ENCODE measurements around the gene CHKB.
"Not testable (repeated sequence)": the region's sequence is repeated elsewhere in the genome, so short reads cannot be mapped to it uniquely, and the experiment has no call there.

The CHKB gene

DNA sequence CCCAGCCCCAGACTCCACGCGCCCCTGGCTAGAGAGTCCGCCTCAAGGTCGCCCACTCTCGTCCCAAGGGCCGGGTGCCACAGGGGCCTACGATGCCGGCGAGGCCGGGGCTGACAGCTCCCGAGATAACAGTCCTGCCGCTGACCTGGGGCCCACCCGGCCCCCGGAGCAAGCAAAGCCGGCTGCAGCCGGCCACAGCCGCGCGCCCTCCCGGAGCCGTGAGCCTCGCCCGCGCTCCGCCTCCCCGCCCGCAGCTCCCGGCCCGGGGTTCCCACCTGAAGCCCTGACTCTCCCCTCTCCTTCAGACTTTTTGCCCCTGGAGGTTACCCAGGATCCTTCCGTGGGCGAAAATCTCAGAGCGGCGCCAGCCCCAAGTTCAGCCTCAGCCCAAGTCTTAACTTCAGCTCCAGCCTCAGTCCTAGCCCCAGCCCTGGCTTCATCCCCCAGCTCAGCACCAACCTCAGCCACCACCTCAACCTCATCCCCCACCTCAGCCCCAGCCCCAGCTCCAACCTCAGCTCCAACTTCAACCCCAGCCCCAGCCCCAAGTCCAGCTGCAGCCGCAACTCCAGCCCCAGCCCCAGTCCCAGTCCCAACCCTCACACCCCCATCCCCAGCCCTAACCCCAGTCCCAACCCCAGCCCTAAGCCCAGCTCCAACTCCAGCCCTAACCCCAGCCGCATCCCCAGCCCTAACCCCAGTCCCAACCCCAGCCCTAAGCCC, 35.2 kb downstream of the CHKB start:
- FAIRE-seq: no peak

DNA sequence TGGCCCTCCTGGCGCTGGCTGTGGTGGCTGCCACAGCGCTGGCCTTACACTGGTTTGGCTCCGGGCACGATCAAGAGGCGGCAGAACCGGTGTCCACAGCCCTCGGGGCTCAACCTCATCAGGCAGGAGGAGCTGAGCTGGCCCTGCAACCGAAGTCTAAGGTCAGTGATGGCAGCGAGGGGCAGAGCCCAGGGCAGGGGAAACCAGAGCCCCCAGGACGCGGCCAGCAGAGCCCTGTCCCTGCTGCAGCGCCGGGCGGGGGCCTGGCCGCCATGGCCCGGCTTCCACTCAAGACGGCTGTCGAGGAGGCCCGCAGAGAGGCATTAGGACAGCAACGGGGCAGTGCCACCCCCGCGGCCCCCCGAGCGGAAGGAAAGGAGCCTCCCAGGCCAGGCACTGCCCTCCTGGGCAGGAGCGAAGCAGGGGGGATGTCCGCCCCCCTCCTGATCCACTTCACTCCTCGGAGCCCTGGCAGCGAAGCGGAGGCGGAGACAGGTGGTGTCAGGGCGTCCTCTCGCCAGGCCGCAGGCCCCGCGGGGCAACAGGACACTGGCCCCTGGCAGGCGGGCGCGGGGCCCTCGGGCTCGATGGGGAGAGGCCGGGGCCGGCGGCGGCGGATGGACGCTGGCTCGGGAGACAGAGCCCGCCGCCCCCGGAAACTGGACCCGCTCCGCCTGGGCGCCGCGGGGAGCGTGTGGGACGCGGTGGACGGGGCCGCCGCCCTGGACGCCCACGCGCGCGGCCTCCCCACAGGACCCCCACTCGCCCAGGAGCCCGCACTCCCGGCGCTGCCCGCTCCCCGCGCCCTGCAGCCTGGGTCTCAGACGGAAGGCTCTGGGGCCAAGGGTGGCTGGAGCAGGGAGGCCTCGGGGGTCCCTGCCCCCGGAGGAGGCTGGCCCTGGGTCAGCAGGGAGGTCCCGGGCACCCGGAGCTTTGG, 36.1 kb downstream of the CHKB start:
- FAIRE-seq: no peak

DNA sequence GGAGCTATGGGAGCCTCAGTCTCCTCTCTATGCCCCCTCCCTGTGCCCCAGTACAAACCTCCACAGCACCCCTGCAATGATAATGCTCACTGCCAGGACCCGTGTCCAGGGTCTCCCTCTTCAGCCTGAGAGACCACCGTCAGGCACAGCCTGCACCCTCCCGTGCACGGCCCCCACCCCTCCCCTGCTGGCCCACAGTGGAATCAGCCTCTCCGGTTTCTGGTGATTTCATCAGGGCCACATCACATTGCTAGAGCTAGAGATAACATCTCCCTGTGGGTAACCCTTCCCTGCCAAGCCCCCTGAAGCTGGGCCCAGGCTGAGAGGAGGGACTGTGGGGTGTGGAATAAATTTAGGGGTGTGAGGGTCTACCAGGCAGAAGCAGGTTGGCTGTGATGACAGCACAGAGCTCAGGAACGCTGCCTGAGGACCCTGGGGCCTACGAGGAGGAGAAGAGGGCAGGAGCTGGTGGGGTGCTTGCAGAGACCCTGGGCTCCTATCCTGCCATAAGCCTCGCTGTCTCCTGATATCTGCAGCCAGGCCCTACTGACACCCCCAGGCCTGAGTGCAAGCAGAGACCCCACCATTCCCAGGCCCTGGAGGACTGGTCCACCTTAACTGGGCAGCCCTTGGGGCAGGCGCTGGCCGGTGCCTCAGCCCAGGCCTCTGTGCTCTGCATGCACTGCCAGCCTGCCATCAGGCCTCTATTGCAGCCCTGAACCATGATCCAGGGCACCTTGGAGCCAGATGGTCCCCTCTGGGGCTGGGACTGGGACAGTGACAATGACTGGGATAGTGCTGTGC, 36.9 kb downstream of the CHKB start, which contains the start of gene KLHDC7B:
TSS of gene KLHDC7B (plus strand) at position 378 of the 804 bp plus-strand sequence. CDS start at position 723, 345 bp downstream.
- FAIRE-seq: no peak

DNA sequence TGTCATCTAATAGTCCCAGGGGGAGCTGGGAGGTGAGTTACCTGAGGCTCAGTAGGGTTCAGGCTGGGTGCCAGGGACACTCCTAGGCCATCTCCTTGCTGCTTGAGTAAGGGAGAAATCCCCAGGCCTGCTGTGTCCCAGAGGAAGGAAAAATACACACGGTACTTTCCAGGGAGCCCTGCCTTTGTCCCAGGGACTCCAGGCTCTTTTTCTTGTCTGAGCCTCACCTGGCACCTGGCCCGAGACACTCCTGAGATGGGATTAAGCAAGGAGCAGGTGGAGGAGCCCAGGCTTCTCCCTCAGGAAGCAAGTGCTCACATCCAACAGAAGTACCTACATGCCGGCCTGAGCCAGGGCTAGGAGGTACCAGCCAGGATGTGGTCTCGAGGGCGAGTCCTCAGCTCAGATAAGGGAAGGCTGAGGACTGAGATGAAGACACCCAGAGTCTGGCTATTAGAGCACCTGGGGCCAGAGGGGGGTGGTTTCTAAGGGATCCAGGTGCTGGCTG, 37.8 kb downstream of the CHKB start:
- no peak for FAIRE-seq

DNA sequence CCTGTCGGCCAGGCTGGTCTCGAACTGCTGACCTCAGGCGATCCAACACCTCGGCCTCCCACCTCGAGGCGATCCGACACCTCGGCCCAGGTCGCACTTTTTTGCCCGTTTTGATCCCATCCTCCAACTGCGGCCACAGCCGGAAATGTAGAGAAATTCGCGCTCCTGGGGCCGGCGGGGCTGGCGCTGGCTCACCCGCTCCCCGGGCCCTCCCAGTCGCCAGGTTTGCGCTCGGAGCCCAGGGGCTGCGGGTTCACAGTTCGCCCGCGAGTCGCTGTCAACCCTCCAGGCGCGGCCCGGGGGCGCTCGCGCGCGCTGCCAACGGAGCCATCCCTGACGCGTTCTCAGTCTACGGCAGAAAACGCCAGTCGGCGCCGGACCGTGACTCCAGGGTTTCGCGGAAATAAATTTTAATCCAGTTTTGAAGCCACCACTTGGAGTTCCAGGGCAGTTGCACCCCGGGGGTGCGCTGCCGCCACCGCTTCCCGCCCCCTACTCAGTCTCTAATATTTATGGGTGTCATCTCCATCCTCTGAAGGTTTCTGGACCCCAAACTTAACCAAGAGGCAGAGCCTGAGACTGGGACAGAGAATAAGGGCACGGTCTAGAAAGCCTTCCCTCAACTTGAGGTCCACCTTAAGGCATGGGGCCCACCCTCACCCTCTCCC, 38.4 kb downstream of the CHKB start:
- FAIRE-seq: no peak

DNA sequence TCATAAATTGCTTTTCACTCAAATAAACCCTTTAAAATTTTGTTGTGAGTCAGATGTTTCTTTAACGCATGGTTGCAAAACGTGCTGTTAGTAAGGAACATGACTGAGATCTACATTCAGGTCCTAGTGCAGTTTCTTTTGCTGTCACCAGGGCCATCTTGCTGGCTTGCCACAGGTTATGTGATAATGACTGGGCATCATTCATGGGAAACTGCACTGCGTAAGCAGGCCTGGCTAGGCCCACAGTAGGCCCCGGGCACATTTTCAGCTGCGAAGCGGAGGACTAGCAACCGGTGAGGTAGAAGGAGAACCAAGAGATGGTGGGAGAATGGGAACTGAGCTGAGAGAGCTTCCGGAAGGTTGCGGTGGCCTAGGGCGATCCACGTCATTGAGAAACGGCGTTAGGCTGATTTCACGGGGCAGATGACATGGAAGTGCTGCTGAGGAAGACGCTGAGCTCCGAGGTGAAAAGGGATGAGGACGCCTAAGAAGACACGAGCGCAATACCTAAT, 40.2 kb downstream of the CHKB start:
- no peak for FAIRE-seq

DNA sequence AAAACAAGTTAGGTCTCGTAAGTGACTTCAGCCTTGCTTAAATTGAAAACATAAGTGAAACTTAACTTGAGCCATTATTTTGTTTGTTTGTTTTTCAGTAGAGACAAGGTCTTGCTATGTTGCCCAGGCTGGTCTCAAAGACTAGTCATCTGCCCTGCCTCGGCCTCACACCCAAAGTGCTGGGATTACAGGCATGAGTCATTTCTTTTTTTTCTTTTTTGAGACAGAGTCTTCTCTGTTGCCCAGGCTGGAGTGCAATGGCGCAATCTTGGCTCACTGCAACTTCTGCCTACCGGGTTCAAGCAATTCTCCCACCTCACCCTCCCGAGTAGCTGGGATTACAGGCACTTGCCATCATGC, 41.0 kb downstream of the CHKB start:
- FAIRE-seq: not testable (repeated sequence)

DNA sequence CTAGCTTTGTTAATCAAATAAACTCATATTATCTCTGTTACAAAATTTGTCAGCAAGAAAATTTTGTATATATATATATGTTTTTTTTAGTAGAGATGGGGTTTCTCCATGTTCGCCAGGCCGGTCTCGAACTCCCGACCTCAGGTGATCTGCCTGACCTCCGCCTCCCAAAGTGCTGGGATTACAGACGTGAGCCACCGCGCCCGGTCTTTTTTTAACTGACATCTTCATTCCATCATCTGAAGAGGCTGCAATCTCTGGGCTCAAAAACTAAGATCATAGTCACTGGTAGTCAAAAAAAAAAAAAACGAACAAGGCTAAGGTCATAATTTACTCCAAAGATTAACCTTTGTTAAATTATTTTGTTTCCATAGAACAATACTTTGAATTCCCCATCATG, 42.3 kb downstream of the CHKB start:
- peak; percentile 29 for FAIRE-seq

DNA sequence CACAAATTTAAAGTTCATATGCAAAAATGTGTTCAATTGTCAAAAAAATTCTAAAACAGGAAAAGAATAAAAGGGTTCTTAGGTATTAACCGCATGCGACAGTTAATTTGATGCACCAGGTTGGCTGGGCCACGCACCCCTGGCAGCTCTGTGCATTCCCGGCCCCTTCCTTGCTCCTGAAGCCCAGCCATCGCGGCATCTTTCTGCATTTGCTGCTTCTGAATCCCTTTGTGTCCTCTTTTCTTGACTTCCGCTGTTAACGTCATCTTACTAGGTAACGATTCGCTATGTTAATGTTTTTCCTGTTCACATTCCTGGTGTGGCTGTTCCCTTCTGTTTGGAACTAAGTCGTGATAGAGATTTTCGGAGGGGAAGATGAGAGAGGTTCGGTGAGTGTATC, 44.9 kb downstream of the CHKB start:
- no peak for FAIRE-seq

DNA sequence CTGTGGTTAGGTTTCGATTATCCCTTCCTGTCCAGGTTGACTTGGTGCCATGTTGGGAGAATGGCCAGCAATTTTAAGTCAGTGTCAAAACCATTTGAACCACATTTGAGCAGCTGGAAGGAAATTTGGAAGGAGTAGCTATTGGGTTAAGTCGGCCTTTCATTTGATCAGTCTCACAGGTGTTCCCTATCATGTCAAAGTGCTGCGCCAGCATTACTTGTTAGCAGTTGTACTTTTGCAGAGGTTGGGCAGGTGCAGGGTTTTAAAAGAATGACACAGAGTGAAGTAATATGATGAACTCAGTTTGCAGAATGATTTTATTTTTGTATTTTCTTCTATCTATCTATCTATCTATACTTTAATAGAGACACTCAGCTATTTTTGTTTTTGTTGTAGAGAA, 46.4 kb downstream of the CHKB start:
- no peak for FAIRE-seq

DNA sequence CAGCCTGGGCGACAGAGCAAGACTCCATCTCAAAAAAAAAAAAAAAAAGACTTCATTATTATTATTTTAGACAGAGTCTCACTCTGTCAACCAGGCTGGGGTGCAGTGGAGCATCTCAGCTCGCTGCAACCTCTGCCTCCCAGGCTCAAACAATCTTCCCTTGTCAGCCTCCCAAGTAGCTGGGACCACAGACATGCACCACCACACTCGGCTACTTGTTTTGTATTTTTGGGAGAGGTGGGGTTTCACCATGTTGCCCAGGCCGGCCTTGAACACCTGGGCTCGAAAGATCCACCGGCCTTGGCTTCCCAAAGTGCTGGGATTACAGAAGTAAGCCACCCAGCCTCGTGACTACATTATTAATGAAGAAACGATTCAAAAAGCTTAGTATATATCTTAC, 47.5 kb downstream of the CHKB start:
- no peak for FAIRE-seq

DNA sequence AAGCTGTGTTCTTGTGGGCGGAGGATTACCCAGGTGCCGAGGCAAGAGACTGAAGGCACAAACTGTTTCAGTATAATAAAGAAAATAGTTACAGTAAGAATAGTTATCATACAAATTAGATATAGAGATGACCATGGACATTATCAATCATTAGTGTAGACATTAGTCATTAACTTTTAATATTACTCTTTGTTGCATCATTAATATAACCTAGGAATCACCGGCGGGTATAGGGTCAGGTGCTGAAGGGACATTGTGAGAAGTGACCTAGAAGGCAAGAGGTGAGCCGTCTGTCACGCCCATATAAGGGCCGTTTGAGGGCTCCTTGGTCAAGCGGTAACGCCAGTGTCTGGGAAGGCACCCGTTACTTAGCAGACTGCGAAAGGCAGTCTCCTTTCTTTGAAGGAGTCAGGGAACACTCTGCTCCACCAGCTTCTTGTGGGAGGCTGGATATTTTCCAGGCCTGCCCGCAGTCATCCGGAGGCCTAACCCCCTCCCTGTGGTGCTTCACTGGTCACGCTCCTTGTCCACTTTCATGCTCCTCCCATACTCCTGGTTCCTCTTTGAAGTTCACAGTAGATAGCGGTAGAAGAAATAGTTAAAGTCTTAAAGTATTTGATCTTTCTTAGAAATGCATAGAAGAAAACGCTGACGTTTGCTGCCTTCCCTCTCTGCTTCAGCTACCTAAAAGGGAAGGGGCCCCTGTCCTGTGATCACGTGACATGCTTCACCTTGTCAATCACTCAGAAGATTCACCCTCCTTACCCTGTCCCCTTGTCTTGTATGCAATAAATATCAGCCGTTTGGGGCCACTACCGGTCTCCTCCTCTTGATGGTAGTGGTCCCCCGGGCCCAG, 48.6 kb downstream of the CHKB start:
- not testable (repeated sequence) for FAIRE-seq

DNA sequence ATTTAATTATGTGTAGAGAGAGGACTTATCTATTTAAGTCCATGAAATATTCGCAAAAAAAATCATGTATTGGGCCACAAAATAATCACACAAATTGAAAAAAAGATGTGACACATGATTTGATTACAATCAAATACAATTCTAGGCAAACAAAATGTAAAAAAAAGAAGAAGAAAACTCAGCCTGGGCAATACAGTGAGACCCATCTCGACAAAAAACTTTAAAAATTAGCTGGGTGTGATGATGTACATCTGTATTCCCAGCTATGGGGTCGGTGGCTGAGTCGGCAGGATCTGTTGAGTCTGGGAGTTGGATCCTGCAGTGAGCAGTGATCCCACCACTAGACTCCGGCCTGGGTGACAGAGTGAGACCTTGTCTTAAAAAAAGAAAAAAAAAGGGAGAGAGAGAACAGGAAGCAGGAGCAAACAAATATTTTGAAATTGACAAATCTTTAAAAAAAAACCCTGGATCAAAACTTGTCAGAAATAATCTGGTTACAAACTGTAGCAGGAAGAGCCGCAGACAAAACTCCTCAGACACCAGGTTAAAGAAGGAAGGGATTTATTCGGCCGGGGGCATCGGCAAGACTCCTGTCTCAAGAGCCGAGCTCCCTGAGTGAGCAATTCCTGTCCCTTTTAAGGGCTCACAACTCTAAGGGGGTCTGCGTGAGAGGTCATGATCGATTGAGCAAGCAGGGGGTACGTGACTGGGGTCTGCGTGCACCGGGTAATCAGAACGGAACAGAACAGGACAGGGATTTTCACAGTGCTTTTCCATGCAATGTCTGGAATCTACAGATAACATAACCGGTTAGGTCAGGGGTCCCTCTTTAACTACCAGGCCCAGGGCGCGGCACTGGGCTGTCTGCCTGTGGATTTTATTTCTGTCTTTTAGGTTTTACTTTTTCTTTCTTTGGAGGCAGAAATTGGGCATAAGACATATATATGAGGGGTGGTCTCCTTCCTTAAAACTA, 49.5 kb downstream of the CHKB start:
- FAIRE-seq: no peak

DNA sequence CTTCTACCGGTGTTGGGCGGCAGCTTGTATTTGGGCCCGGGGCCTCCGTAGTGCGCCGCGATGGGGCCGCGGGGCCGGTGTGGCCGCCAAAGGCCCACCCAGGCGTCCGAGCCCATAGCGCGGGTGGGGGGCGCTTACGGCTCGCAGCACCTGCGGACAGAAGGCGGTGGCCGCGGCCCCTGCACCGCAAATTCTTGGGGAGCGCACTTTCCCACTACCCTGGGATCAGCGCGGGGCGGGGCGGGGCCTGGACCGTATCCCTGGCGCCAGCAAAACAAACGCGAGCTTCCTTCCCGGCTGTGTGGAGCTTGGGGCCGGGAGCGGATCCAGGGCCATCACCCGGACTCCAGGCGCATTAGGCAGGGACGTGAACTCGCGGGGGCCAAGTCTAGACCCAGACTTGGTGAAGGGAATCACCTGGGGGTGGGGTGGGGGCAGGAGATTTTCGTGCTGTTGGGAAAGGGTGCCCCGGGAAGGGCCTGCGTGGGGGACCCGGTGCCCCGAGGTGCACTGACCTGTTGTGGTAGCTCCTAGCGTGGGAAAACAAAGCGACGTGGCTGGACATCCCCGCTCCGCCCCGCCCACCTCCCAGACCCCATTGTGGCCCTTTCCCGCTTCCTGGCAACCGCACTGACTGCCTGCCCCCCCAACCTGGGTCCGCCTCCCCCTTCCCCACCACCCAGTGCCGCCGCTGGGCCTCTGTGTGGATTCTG, 50.5 kb downstream of the CHKB start:
- no peak for FAIRE-seq

DNA sequence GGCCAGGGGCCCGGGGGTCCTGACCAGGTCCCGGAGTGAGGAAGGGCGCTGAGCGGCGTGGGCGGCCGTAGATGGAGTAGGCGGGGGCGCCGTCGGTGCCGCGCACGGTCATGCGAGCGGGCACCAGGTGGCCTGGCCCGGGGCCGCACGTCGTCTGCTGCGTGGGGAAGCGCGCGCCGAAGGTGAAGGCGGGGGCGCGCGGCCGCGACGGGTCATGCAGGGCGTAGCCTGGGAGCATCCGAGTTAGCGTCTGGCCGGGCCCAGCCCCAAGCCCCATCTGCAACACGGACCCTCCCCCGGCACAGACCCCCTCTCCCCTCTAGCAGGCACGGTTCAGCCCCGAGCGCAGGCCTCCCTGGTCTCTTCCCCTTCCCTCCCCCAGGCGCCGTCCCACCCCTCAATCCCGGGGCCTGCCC, 51.1 kb downstream of the CHKB start:
- FAIRE-seq: no peak

DNA sequence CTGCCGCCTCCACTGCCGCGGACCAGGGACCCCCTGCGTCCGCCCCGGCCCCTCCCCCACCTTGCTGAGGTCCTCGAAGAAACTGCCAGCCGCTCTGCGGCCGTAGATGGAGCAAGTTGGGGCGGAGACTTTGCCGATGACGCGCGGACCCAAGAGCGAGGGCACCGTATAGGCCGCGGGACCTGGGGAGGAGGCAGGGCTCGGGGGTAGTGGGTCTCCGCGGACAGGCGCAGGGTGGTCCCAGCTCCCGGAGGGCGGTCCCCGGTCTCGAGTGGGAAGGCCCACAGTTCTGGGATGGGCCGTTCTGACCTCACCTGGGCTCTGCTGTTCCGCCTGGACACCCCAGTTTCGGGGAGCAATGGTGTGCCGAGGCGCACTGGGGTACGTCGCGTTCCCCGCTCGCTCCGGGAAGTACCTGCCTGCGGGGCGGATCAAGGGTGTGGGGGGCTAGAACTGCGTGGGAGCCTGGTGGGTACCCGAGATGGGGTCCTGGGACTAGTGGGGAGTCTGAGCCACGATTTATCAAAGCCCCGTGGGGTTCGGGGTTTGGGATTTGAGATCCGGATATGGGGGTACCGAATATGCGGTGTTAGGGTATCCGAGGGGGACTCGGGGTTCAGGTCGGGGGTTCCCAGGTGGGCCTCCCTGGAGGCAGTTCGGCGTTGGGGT, 51.6 kb downstream of the CHKB start:
- FAIRE-seq: no peak

DNA sequence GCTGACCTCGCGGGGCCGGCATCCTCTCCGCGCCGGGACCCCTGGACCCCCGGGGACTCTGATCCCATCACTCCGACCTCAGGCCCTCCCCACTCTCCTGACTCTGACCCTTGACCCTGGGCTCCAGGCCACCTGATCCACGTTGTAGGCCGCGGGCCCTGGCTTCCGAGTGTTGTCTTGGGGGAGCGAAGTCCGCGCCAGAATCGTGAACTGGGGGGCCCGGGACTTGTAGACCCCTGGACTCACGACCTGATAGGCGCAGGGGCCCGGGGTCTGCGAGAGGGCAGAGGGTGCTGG, 52.1 kb downstream of the CHKB start:
- no peak for FAIRE-seq

DNA sequence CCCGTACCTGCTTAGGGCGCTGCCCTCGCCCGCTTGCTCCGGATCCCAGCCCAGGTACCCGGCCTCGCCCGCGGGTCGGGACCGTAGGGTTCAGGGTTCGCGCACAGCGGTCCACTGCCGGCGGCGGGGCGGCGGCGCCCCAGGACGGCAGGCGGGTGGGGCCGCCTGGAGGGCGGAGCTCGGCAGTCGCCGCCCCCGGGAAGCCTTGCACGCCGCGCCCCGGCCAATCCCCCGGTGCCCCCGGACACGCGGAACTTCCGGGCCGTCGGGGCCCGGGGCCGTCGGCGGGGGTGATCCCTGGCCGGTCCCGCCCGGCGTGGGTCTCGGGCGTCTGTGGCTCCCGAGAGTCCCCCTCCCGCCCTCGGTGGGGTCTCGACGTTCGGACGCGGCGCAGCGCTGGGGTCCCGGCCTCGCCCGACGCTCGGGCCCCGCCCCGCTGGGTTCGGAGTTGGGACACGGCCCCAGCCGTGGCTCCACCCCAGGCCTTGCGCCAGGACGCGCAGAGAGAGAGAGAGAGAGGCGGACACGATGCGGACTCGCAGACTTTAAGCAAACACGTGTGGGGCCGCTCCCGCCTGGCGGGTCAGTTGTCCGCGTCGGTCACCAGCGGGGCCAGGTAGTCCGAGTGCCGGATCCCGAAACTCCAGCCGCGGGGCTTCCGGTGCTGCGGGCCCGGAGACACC, 52.6 kb downstream of the CHKB start, which contains the start of gene TYMP:
TSS of gene TYMP (minus strand) at position 116 of the 683 bp plus-strand sequence. CDS start 303 bp downstream, outside the sequence.
- FAIRE-seq: no peak

All from endometrium (tissue), 2 donors.